ENCODE data around the gene ADORA2B.

GRCh38 chr17:15909481-15909991 is 35.4 kb upstream of the ADORA2B start:
- TF ChIP-seq CTCF (IDR thresholded peaks at IDR 0.05) (no peak), EZH2 (IDR thresholded peaks at IDR 0.05) (no peak)

Data from neural progenitor cell (in vitro differentiated cells).